AG09309 (cell line): Measurements from ENCODE around the gene DARS1.
"Not testable (repeated sequence)": the region's sequence is repeated elsewhere in the genome, so short reads cannot be mapped to it uniquely, and the experiment has no call there.

Experiments used
- DNase-seq: peaks from one replicate; pipeline ENCODE4 v3.0.0-alpha.2; 2010; ENCODE audit warnings: low read depth
- H3K4me3 ChIP-seq: 2 replicates; pipeline ENCODE4 v1.5.1; 2011; ENCODE audit warnings: mild to moderate bottlenecking, low read depth, low read length, moderate library complexity; ENCODE audit not compliant: control insufficient read depth
- CTCF ChIP-seq: IDR thresholded peaks from 2 replicates; pipeline ENCODE4 v1.5.1; 2011; ENCODE audit warnings: mild to moderate bottlenecking, low read depth, low read length, inconsistent platforms; ENCODE audit not compliant: insufficient read depth, control insufficient read depth; ENCODE audit errors: missing control alignments

DARS1 gene

GRCh38 chr2:135975702-135976101 lies 9.7 kb downstream of the DARS1 start:
- H3K4me3 ChIP-seq, result no peak overlapping the region
- no peak for TF ChIP-seq CTCF
- no peak for DNase-seq

GRCh38 chr2:135974036-135974435 lies 11.4 kb downstream of the DARS1 start:
- no peak for DNase-seq
- no peak overlapping the region for H3K4me3 ChIP-seq
- TF ChIP-seq CTCF, result no peak

GRCh38 chr2:135969655-135970387 lies 15.6 kb downstream of the DARS1 start:
- TF ChIP-seq CTCF, result no peak
- no peak for DNase-seq
- no peak overlapping the region for H3K4me3 ChIP-seq

- no peak for DNase-seq
- H3K4me3 ChIP-seq, result no peak overlapping the region
- TF ChIP-seq CTCF, result no peak
These were observed 19.7 kb downstream of the DARS1 start for GRCh38 chr2:135965756-135966155.

- not testable (repeated sequence) for H3K4me3 ChIP-seq, DNase-seq
These were observed 21.0 kb downstream of the DARS1 start for GRCh38 chr2:135964404-135964803.

- no peak for DNase-seq
- TF ChIP-seq CTCF, result no peak
- no peak overlapping the region for H3K4me3 ChIP-seq
These were observed 21.6 kb downstream of the DARS1 start for GRCh38 chr2:135963841-135964240.

GRCh38 chr2:135962366-135963123 lies 22.9 kb downstream of the DARS1 start:
- DNase-seq, result no peak
- H3K4me3 ChIP-seq, result no peak overlapping the region

More at GRCh38 chr2:135962366-135963123, 22.9 kb downstream of the DARS1 start:
- no peak for TF ChIP-seq CTCF
